Measurements from ENCODE around the gene FTH1.
"Not testable (repeated sequence)": the region's sequence is repeated elsewhere in the genome, so short reads cannot be mapped to it uniquely, and the experiment has no call there.

The FTH1 gene

DNA sequence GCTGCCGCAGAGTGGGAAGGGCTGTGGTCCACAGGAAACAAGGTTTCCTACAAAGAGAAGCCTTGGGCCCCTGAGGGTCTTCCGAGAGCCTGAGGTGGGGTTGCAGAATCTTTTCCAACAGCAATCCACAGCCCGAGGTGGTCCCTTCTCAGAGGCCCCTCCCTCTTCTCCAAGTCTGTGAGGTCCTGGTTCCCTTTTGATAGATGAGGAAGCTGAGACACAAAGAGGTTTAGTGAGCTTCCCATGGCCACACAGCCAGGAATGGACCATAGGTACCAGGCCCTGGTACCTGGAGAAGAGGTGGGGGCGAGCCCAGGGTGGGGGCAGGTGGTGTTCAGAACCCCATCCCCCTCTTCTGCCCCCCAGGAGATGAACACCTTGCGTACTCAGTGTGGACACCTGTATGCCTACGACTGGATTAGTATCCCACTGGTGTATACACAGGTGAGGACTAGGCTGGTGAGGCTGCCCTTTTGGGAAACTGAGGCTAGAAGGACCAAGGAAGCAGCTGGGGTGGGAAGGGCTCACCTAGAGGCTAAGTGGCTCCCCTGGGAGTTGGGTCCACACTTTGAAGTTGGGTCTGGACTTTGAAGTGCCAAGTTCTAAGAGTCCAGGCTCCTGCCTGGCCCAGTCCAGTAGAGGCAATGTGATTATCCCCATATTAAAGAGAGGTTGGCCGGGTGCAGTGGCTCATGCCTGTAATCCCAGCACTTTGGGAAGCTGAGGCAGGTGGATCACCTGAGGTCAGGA, 10.2 kb downstream of the FTH1 start:
- Histone ChIP-seq H3K36me3 (ENCODE audit: control insufficient read depth, insufficient read depth, low read length) (no peaks in the 10 kb centered on the region; the same call in 1 of the 2 replicates), H3K27me3 (replicated peaks; ENCODE audit: control insufficient read depth, insufficient read depth, low read length) (no peaks in the 10 kb centered on the region), H3K4me3 (replicated peaks; ENCODE audit: low read depth, low read length) (no peak overlapping the region)
- TF ChIP-seq, protein P1, sequence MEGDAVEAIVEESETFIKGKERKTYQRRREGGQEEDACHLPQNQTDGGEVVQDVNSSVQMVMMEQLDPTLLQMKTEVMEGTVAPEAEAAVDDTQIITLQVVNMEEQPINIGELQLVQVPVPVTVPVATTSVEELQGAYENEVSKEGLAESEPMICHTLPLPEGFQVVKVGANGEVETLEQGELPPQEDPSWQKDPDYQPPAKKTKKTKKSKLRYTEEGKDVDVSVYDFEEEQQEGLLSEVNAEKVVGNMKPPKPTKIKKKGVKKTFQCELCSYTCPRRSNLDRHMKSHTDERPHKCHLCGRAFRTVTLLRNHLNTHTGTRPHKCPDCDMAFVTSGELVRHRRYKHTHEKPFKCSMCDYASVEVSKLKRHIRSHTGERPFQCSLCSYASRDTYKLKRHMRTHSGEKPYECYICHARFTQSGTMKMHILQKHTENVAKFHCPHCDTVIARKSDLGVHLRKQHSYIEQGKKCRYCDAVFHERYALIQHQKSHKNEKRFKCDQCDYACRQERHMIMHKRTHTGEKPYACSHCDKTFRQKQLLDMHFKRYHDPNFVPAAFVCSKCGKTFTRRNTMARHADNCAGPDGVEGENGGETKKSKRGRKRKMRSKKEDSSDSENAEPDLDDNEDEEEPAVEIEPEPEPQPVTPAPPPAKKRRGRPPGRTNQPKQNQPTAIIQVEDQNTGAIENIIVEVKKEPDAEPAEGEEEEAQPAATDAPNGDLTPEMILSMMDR (IDR thresholded peaks at IDR 0.05; ENCODE audit: insufficient read depth, low read length, poor library complexity, severe bottlenecking): no peak
- DNase-seq (ENCODE audit: extremely low read depth, insufficient read length): no peak

DNA sequence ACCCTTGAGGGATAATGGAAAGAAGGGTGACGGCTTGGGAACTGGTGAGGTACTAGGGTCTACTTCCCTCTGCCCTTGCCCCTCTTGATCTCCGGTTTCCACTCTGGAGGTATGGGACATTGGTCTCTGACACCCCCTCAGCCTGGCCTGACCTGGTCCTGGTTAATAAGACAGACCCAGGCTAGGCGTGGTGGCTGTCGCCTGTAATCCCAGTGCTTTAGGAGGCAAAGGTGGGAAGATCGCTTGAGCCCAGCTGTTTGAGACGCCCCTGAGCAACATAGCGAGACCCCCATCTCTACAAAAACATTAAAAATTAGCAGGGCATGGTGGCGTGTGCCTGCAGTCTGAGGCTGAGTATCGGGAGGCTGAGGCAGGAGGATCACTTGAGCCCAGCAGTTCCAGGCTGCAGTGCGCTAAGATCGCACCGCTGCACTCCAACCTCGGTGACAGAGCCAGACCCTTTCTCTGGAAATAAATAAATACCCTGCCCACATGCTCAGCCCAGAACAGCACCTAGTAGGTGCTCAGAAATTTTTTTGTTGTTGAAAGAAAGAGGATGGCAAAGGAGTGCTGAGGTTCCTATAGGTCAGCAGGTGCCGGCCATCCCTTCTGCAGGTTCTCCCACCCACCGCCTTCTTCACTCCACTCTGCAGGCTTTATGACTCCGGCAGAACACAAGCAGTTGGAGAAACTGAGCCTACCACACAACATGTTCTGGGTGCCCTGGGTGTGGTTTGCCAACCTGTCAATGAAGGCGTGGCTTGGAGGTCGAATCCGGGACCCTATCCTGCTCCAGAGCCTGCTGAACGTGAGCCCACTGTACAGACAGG, 11.0 kb downstream of the FTH1 start:
- Histone ChIP-seq H3K36me3 (ENCODE audit: control insufficient read depth, insufficient read depth, low read length) (no peaks in the 10 kb centered on the region; the same call in 1 of the 2 replicates), H3K27me3 (replicated peaks; ENCODE audit: control insufficient read depth, insufficient read depth, low read length) (no peaks in the 10 kb centered on the region), H3K4me3 (replicated peaks; ENCODE audit: low read depth, low read length) (no peak overlapping the region)
- TF ChIP-seq, protein P1 (IDR thresholded peaks at IDR 0.05; ENCODE audit: insufficient read depth, low read length, poor library complexity, severe bottlenecking): no peak
- DNase-seq (ENCODE audit: extremely low read depth, insufficient read length): no peak

DNA sequence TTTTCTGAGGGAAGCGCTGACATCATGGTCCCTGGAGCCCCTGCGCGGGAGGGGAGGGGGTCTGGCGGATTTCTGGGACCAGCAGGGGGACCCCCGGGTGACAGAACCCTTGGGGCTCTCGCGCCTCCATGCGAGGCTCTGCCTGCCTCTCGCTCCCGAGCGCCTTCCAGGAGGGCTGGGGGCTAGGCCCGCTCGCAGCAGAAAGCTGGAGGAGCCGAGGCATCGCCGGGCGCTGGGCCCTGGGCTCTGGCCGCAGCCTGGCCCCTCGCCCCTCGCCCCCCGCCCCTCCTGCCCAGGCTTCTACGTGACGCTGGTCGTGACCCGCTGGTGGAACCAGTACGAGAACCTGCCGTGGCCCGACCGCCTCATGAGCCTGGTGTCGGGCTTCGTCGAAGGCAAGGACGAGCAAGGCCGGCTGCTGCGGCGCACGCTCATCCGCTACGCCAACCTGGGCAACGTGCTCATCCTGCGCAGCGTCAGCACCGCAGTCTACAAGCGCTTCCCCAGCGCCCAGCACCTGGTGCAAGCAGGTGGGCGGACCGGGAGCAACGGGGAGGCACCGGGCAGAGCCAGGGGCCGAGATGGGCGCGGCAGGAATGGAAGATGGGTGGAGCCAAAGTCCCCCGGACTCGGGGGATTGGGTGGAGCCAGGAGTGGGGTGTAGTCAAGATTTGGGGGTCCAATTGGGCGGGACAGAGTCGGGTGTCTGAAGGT, 11.9 kb downstream of the FTH1 start:
- TF ChIP-seq, protein P1 (IDR thresholded peaks at IDR 0.05; ENCODE audit: insufficient read depth, low read length, poor library complexity, severe bottlenecking): no peak
- Histone ChIP-seq H3K36me3 (ENCODE audit: control insufficient read depth, insufficient read depth, low read length) (no peaks in the 10 kb centered on the region; the same call in 1 of the 2 replicates), H3K4me3 (replicated peaks; ENCODE audit: low read depth, low read length) (no peak overlapping the region), H3K27me3 (replicated peaks; ENCODE audit: control insufficient read depth, insufficient read depth, low read length) (no peaks in the 10 kb centered on the region)
- no peak for DNase-seq (ENCODE audit: extremely low read depth, insufficient read length)

DNA sequence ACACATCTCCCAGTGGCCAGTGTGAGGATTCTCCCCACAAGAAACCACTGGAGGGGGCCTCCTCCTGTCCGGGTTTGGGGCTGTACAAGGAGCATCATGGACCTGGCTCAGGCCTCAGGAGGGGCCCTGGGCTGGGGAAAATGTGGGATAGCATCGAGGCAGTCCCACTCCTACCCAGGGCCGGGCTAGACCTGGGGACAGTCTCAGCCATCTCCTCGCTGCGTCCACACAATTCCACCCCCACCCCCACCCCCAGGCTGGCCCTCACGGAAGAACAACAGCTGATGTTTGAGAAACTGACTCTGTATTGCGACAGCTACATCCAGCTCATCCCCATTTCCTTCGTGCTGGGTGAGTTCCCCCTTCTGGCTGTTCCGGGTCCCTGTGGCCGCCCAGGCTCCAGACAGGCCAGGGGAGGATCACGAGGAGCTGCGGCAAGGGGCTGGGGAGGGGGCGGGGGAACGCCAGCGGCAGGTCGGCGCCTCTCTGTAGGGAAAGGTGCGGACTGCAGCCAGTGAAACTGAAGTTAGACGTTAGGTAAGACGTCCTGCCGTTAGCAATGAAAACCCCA, 12.5 kb downstream of the FTH1 start:
- H3K36me3 ChIP-seq (ENCODE audit: control insufficient read depth, insufficient read depth, low read length): no peaks in the 10 kb centered on the region; the same call in 1 of the 2 replicates
- H3K4me3 ChIP-seq (replicated peaks; ENCODE audit: low read depth, low read length): no peak overlapping the region
- no peak for DNase-seq (ENCODE audit: extremely low read depth, insufficient read length)
- TF ChIP-seq, protein P1 (IDR thresholded peaks at IDR 0.05; ENCODE audit: insufficient read depth, low read length, poor library complexity, severe bottlenecking): no peak
- no peaks in the 10 kb centered on the region for H3K27me3 ChIP-seq (replicated peaks; ENCODE audit: control insufficient read depth, insufficient read depth, low read length)

DNA sequence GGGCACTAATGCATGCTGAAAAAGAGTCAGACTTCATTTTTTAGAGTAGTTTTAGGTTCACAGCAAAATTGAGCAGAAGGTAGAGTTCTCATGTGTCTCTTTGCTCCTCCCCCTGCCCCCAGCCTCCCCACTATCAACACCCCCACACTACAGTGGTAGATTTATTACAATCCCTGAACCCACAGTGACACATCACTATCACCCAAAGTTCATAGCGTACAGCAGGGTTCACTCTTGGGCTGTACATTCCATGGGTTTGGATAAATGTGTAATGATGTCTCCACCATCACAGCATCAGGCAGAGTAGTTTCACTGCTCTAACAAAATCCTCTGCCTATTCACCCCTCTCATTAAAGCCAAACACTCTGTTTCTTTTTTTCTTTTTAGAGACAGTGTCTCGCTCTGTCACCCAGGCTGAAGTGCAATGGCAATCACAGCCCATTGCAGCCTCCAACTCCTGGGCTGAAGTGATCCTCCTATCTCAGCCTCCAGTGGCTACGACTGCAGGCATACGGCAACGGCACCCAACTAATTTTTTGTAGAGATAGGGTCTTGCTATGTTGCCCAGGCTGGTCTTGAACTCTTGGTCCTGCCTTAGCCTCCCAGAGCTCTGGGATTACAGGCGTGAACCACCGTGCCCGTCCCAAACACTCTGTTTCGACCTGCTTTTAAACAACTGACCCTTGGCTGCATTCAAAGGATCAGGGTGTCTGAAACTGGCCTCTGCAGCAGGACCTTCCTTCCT, 13.2 kb downstream of the FTH1 start:
- H3K36me3 ChIP-seq (ENCODE audit: control insufficient read depth, insufficient read depth, low read length): no peaks in the 10 kb centered on the region; the same call in 1 of the 2 replicates
- DNase-seq (ENCODE audit: extremely low read depth, insufficient read length): no peak
- TF ChIP-seq, protein P1 (IDR thresholded peaks at IDR 0.05; ENCODE audit: insufficient read depth, low read length, poor library complexity, severe bottlenecking): no peak
- H3K27me3 ChIP-seq (replicated peaks; ENCODE audit: control insufficient read depth, insufficient read depth, low read length): no peaks in the 10 kb centered on the region
- no peak overlapping the region for H3K4me3 ChIP-seq (replicated peaks; ENCODE audit: low read depth, low read length)

DNA sequence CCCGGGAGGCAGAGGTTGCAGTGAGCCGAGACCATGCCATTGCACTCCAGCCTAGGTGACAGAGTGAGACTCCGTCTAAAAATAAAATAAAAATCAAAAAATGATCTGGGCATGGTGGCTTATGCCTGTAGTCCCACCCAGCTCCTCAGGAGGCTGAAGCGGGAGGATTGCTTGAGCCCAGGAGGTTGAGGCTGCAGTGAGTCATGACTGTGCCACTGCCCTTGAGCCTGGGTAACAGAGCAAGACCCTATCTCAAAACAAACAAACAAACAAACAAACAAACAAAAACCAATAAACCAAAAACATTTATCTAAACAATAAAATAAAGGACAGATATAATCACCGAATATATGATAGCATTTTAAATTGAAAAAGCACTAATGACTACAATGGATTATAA, 13.8 kb downstream of the FTH1 start:
- not testable (repeated sequence) for H3K4me3 ChIP-seq (replicated peaks; ENCODE audit: low read depth, low read length); DNase-seq (ENCODE audit: extremely low read depth, insufficient read length); H3K27me3 ChIP-seq (replicated peaks; ENCODE audit: control insufficient read depth, insufficient read depth, low read length); H3K36me3 ChIP-seq (ENCODE audit: control insufficient read depth, insufficient read depth, low read length)

All from GM06990 (cell line).